Measurements from ENCODE around the gene HEBP1. TPM values are rescaled to one million over a fixed set of nuclear protein-coding genes. Genes with fewer than 3 reads are reported as not detected.

HEBP1 gene
- total RNA-seq, 1 donor from 2014 or later: 28.9 TPM

DNA sequence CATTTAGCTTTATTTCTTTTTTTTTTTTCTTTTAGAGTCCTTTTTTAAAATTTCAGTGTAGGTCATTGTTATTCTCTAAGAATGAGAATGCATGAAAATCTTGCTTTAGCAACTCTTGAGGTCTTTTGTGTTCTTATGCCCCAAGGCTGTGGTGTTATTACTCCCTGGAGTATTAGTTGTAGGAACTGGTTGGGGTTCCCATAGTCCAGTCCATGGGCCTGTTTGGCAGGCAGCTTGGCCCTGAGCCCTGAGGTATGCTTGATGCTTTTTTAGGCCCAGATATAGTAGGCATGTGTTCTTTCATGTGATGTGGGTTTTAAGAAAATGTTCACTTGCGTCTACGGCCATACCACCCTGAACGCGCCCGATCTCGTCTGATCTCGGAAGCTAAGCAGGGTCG lies 45.8 kb upstream of the HEBP1 start:
- no peak overlapping the region for H3K4me3 ChIP-seq (ENCODE audit: insufficient read depth, low read depth, low read length)
- TF ChIP-seq EZH2 (IDR thresholded peaks at IDR 0.05; ENCODE audit: insufficient read depth, low read length): no peak
- TF ChIP-seq, protein P1, sequence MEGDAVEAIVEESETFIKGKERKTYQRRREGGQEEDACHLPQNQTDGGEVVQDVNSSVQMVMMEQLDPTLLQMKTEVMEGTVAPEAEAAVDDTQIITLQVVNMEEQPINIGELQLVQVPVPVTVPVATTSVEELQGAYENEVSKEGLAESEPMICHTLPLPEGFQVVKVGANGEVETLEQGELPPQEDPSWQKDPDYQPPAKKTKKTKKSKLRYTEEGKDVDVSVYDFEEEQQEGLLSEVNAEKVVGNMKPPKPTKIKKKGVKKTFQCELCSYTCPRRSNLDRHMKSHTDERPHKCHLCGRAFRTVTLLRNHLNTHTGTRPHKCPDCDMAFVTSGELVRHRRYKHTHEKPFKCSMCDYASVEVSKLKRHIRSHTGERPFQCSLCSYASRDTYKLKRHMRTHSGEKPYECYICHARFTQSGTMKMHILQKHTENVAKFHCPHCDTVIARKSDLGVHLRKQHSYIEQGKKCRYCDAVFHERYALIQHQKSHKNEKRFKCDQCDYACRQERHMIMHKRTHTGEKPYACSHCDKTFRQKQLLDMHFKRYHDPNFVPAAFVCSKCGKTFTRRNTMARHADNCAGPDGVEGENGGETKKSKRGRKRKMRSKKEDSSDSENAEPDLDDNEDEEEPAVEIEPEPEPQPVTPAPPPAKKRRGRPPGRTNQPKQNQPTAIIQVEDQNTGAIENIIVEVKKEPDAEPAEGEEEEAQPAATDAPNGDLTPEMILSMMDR (IDR thresholded peaks at IDR 0.05; ENCODE audit: insufficient read depth, low read depth, low read length): no peak
- H3K4me3 Mint-ChIP-seq (ENCODE audit: unreplicated experiment): no peak overlapping the region

DNA sequence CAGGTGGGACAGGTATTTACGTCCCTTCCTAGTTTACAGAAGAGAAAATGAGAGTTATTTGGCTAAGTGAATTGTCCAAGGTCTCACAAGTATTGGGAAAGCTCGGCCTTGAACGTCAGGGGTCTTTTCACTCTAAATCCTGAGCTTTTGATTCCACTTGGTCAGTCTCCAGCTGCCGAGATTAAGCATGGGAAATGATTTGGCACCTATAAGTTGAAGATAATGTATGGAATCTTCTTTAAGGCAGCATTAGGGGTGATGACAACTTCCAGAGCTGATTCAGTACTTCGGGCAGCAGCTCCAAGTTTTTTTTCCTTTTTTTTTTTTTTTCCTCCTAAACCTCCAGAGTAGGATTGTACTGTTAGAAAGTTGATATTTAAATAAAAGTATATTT lies 44.8 kb upstream of the HEBP1 start:
- peaks cover 3% of the 10 kb centered on the region for H3K27me3 ChIP-seq (ENCODE audit: insufficient read depth, low read length)
- Mint-ChIP-seq H3K36me3 (ENCODE audit: low read depth, unreplicated experiment) (no peaks in the 10 kb centered on the region), H3K4me3 (ENCODE audit: unreplicated experiment) (peak overlapping the region; percentile 91), H3K9me3 (ENCODE audit: unreplicated experiment) (no peaks in the 10 kb centered on the region), H3K27ac (ENCODE audit: unreplicated experiment) (no peak overlapping the region), H3K4me1 (ENCODE audit: low read depth, unreplicated experiment) (peaks cover 3% of the 10 kb centered on the region), H3K27me3 (ENCODE audit: low read depth, unreplicated experiment) (peaks cover 14% of the 10 kb centered on the region)
- DNase-seq (ENCODE audit: low read depth) (peak; percentile 2), FAIRE-seq (no peak)
- peak overlapping the region; percentile 89 for H3K4me2 ChIP-seq (ENCODE audit: low read length)
- no peaks in the 10 kb centered on the region for H3K36me3 ChIP-seq (ENCODE audit: insufficient read depth, low read length)
- H3K4me1 ChIP-seq (ENCODE audit: insufficient read depth, low read length): peaks cover 7% of the 10 kb centered on the region
- H3K9me3 ChIP-seq (ENCODE audit: insufficient read depth, low read depth, low read length): no peaks in the 10 kb centered on the region
- H3K9ac ChIP-seq (ENCODE audit: low read length): peak overlapping the region; percentile 80
- H2AFZ ChIP-seq (ENCODE audit: low read depth, low read length): peak overlapping the region; percentile 99
- TF ChIP-seq, protein P1 (IDR thresholded peaks at IDR 0.05; ENCODE audit: insufficient read depth, low read depth, low read length): no peak
- TF ChIP-seq EZH2 (IDR thresholded peaks at IDR 0.05; ENCODE audit: insufficient read depth, low read length): no peak
- H4K20me1 ChIP-seq (ENCODE audit: insufficient read depth, low read length): peaks cover 4% of the 10 kb centered on the region
- H3K79me2 ChIP-seq (ENCODE audit: insufficient read depth, low read length): no peaks in the 10 kb centered on the region
- H3K27ac ChIP-seq (ENCODE audit: low read depth, low read length): no peak overlapping the region
- peak overlapping the region; percentile 88 for H3K4me3 ChIP-seq (ENCODE audit: insufficient read depth, low read depth, low read length)

More for the DNA sequence above, 45.8 kb upstream of the HEBP1 start:
- Mint-ChIP-seq H3K36me3 (ENCODE audit: low read depth, unreplicated experiment) (no peaks in the 10 kb centered on the region), H3K27ac (ENCODE audit: unreplicated experiment) (no peak overlapping the region), H3K27me3 (ENCODE audit: low read depth, unreplicated experiment) (peaks cover 11% of the 10 kb centered on the region), H3K4me1 (ENCODE audit: low read depth, unreplicated experiment) (peaks cover 5% of the 10 kb centered on the region), H3K9me3 (ENCODE audit: unreplicated experiment) (no peaks in the 10 kb centered on the region)
- Histone ChIP-seq H2AFZ (ENCODE audit: low read depth, low read length) (no peak overlapping the region), H3K4me2 (ENCODE audit: low read length) (no peak overlapping the region), H3K27me3 (ENCODE audit: insufficient read depth, low read length) (peaks cover 3% of the 10 kb centered on the region), H3K36me3 (ENCODE audit: insufficient read depth, low read length) (no peaks in the 10 kb centered on the region), H3K4me1 (ENCODE audit: insufficient read depth, low read length) (peaks cover 7% of the 10 kb centered on the region), H3K9ac (ENCODE audit: low read length) (no peak overlapping the region), H3K79me2 (ENCODE audit: insufficient read depth, low read length) (no peaks in the 10 kb centered on the region), H3K27ac (ENCODE audit: low read depth, low read length) (no peak overlapping the region), H3K9me3 (ENCODE audit: insufficient read depth, low read depth, low read length) (no peaks in the 10 kb centered on the region), H4K20me1 (ENCODE audit: insufficient read depth, low read length) (peaks cover 4% of the 10 kb centered on the region)
- no peak for FAIRE-seq
- no peak for DNase-seq (ENCODE audit: low read depth)

DNA sequence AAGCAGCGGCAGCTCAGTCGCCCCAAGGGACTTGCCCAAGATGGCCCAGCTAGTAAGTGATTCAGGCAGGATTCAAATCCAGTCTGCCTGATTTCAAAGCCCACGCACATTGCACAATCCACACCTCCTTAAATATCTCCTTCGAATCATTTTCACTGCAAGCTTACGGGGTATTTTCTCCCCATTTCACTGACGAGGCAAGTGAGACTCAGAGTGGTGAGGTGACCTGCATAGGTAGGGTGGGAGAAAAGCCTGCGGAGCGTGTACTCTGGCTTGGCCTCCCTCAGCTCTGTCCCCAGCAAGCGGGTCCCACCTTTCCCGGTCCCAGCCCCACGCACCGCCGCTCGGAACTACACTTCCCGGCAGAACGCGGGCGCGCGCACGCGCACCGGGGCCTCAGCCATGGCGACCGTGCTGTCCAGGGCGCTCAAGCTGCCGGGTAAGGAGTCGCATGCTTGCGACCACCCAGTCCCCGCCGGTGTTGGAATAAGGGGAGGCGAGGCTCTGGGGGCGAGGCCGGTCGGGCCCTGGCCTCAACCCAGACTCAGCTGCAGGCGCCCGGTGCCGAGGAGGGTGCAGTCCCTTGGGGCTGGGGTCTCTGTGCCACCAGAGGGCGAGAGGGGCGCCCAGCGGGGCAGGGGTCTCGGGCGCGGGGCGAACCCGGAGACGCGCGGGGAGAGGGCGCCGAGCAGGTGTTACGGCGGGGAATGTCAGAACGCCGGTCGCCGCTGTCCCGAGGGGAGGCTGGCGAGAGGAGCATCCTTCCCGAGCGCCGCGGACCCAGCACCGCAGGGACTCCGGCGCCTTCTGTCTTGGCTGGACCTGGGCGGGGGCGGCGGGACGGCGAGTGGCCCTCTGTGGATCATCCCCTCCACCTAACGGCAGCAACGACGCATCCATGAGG lies 44.2 kb upstream of the HEBP1 start, which contains the start of gene FAM234B:
FAM234B (plus strand) TSS at position 380 of the 904 bp plus-strand sequence; CDS start at position 403, 23 bp downstream.
- Histone ChIP-seq H3K79me2 (ENCODE audit: insufficient read depth, low read length) (no peaks in the 10 kb centered on the region), H3K27ac (ENCODE audit: low read depth, low read length) (no peak within 1 kb of the TSS), H3K4me2 (ENCODE audit: low read length) (peak within 1 kb of the TSS; percentile 89), H3K9me3 (ENCODE audit: insufficient read depth, low read depth, low read length) (no peaks in the 10 kb centered on the region), H3K4me1 (ENCODE audit: insufficient read depth, low read length) (peaks cover 7% of the 10 kb centered on the region), H2AFZ (ENCODE audit: low read depth, low read length) (peak within 1 kb of the TSS; percentile 99), H3K27me3 (ENCODE audit: insufficient read depth, low read length) (peaks cover 3% of the 10 kb centered on the region), H3K4me3 (ENCODE audit: insufficient read depth, low read depth, low read length) (peak within 1 kb of the TSS; percentile 88), H4K20me1 (ENCODE audit: insufficient read depth, low read length) (peaks cover 4% of the 10 kb centered on the region), H3K36me3 (ENCODE audit: insufficient read depth, low read length) (no peaks in the 10 kb centered on the region), H3K9ac (ENCODE audit: low read length) (peak within 1 kb of the TSS; percentile 80)
- Mint-ChIP-seq H3K9me3 (ENCODE audit: unreplicated experiment) (no peaks in the 10 kb centered on the region), H3K4me3 (ENCODE audit: unreplicated experiment) (peak within 1 kb of the TSS; percentile 91), H3K27ac (ENCODE audit: unreplicated experiment) (no peak within 1 kb of the TSS), H3K4me1 (ENCODE audit: low read depth, unreplicated experiment) (no peaks in the 10 kb centered on the region), H3K36me3 (ENCODE audit: low read depth, unreplicated experiment) (no peaks in the 10 kb centered on the region), H3K27me3 (ENCODE audit: low read depth, unreplicated experiment) (peaks cover 14% of the 10 kb centered on the region)
- FAIRE-seq: no peak
- TF ChIP-seq EZH2 (IDR thresholded peaks at IDR 0.05; ENCODE audit: insufficient read depth, low read length): no peak
- TF ChIP-seq, protein P1 (IDR thresholded peaks at IDR 0.05; ENCODE audit: insufficient read depth, low read depth, low read length): no peak
- DNase-seq (ENCODE audit: low read depth): peak; percentile 44

Measured in astrocyte (in vitro differentiated cells and primary cell).